Endodermal cell (in vitro differentiated cells): ENCODE results near the gene DOCK9. TPM values are rescaled to one million over a fixed set of nuclear protein-coding genes. Genes with fewer than 3 reads are reported as not detected.

Experiments used
- DNase-seq: peaks from one replicate; pipeline ENCODE4 v3.0.0-alpha.2; 2017
- H3K27ac ChIP-seq: 2 replicates; pipeline ENCODE4 v1.5.1; 2013; ENCODE audit warnings: mild to moderate bottlenecking, low read depth, low read length, moderate library complexity
- H3K27me3 ChIP-seq: 2 replicates; pipeline ENCODE4 v1.6.1; 2013; ENCODE audit warnings: mild to moderate bottlenecking, low read length, moderate library complexity; ENCODE audit not compliant: insufficient read depth, control insufficient read depth, poor library complexity, severe bottlenecking
- H3K36me3 ChIP-seq: 2 replicates; pipeline ENCODE4 v1.7.0; 2013; ENCODE audit warnings: mild to moderate bottlenecking, low read length, moderate library complexity; ENCODE audit not compliant: control insufficient read depth, insufficient read depth
- H3K4me1 ChIP-seq: one replicate; pipeline ENCODE4 v1.7.0; 2013; ENCODE audit warnings: low read length; ENCODE audit not compliant: control insufficient read depth, insufficient read depth
- H3K4me3 ChIP-seq: 2 replicates; pipeline ENCODE4 v1.5.1; 2013; ENCODE audit warnings: mild to moderate bottlenecking, low read length, moderate library complexity
- H3K9ac ChIP-seq: 2 replicates; pipeline ENCODE4 v1.6.1; 2013; ENCODE audit warnings: mild to moderate bottlenecking, low read length, moderate library complexity; ENCODE audit not compliant: poor library complexity, severe bottlenecking; ENCODE audit errors: extremely low read depth
- H3K9me3 ChIP-seq: 2 replicates; pipeline ENCODE4 v1.6.1; 2013; ENCODE audit warnings: mild to moderate bottlenecking, low read length, moderate library complexity; ENCODE audit not compliant: control insufficient read depth
- H3K27ac Mint-ChIP-seq: 2 replicates; pipeline ENCODE4 v1.8.0; 2020; ENCODE audit warnings: mixed read lengths
- H3K27me3 Mint-ChIP-seq: 2 replicates; pipeline ENCODE4 v1.8.0; 2021; ENCODE audit warnings: mild to moderate bottlenecking, mixed read lengths; ENCODE audit not compliant: insufficient read depth
- H3K36me3 Mint-ChIP-seq: 2 replicates; pipeline ENCODE4 v1.8.0; 2020; ENCODE audit warnings: low read depth, mixed read lengths
- H3K4me1 Mint-ChIP-seq: 2 replicates; pipeline ENCODE4 v1.8.0; 2020; ENCODE audit warnings: mixed read lengths
- H3K4me3 Mint-ChIP-seq: 2 replicates; pipeline ENCODE4 v1.8.0; 2020; ENCODE audit warnings: mild to moderate bottlenecking, moderate library complexity, mixed read lengths
- H3K9me3 Mint-ChIP-seq: 2 replicates; pipeline ENCODE4 v1.8.0; 2020; ENCODE audit warnings: mild to moderate bottlenecking, mixed read lengths
- CTCF ChIP-seq: fragments of 200-600 bp; sonication (generic); conservative IDR thresholded peaks from 2 replicates; pipeline ENCODE4 v1.5.0; 2021; ENCODE audit warnings: antibody characterized with exemption, mild to moderate bottlenecking
- WGBS, 2 experiments: methylation state at CpG; one replicate each; pipeline versions ENCODE4 v1.1.5 to v1.1.7; 2013; ENCODE audit warnings: missing lambda C conversion rate in 2 of 2, mixed read lengths in 1 of 2; ENCODE audit not compliant: insufficient coverage in 1 of 2, insufficient read length in 1 of 2; 5-methylcytosine and 5-hydroxymethylcytosine counted together
- total RNA-seq, 2 donors: library from RNA; stranded (reverse); fragmentation: NEBNext Ultra II Directional in 1 of 2; extraction: Animal tissue kit (Norgen Biotek cat#: 25700) in 1 of 2; gene quantifications; 2 replicates in 1 of 2; 3 replicates in 1 of 2; pipeline ENCODE4 v1.2.1, GENCODE V29; 2021

DOCK9 gene
- total RNA-seq, 2 donors from 2014 or later = 15.6 to 22.5 TPM

DNA sequence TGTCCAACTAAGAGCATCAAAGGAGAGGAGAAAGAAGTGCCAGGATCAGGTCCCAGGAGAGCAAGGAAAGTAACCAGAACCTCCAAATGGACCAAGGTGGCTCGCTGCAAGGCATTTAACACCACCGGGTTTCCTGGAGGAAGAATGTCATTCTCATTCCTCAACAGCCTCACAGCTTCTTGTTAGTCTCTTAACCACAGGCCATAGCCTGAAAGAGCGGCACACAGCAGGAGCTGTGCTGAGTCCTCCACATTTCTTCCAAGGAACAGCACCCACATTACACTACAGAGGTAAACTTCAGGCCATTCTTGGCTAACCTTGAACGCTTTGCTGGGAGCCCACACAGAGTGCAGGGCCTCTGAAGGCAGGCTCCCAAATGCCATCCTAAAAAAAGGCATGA is 23.6 kb downstream of the DOCK9 start:
- H3K9me3 ChIP-seq = no peaks in the 10 kb centered on the region
- no peaks in the 10 kb centered on the region for H3K9me3 Mint-ChIP-seq
- no peak overlapping the region for H3K4me3 ChIP-seq
- no peaks in the 10 kb centered on the region for H3K36me3 ChIP-seq
- no peaks in the 10 kb centered on the region for H3K27me3 ChIP-seq
- DNase-seq = peak; percentile 80
- H3K9ac ChIP-seq = no peak overlapping the region
- H3K36me3 Mint-ChIP-seq = no peaks in the 10 kb centered on the region
- TF ChIP-seq CTCF = no peak
- H3K27ac ChIP-seq = no peak overlapping the region
- peaks cover 18% of the 10 kb centered on the region for H3K4me1 Mint-ChIP-seq
- no peaks in the 10 kb centered on the region for H3K4me1 ChIP-seq
- H3K27me3 Mint-ChIP-seq = no peaks in the 10 kb centered on the region
- no peak overlapping the region for H3K27ac Mint-ChIP-seq
- WGBS, 2 experiments = 50% methylated on average over 4 of the region's 4 CpGs; no CpG with 5 or more reads in 1 of the 2 experiments
- H3K4me3 Mint-ChIP-seq = no peak overlapping the region

DNA sequence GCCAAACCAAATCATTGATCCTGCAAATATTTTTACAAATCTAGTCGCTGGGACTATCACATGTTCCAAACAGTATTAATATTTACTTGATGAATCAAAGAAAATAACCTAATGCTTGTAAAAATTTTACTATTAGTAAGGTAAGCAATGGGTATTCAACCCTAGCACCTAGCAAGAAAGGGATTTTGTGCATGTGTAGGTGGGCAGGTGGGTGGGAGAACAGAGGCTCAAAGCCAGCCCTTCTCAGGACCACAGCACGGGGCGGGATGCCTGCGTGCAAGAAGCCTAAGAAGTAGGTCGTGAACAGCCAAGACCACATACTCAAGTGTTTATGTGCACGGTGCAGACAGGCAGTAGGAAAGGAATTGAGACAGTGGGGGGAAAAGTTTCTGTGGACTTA is 26.6 kb downstream of the DOCK9 start:
- Mint-ChIP-seq H3K27ac (no peak overlapping the region), H3K27me3 (no peaks in the 10 kb centered on the region), H3K9me3 (no peaks in the 10 kb centered on the region), H3K4me1 (peaks cover 22% of the 10 kb centered on the region), H3K36me3 (no peaks in the 10 kb centered on the region), H3K4me3 (no peak overlapping the region)
- Histone ChIP-seq H3K27ac (no peak overlapping the region), H3K4me3 (no peak overlapping the region), H3K27me3 (no peaks in the 10 kb centered on the region), H3K4me1 (peaks cover under 1% of the 10 kb centered on the region), H3K9me3 (no peaks in the 10 kb centered on the region), H3K36me3 (no peaks in the 10 kb centered on the region), H3K9ac (no peak overlapping the region)
- no peak for DNase-seq
- WGBS, 2 experiments = 93 to 99% methylated on average over 5 of the region's 6 CpGs
- no peak for TF ChIP-seq CTCF

DNA sequence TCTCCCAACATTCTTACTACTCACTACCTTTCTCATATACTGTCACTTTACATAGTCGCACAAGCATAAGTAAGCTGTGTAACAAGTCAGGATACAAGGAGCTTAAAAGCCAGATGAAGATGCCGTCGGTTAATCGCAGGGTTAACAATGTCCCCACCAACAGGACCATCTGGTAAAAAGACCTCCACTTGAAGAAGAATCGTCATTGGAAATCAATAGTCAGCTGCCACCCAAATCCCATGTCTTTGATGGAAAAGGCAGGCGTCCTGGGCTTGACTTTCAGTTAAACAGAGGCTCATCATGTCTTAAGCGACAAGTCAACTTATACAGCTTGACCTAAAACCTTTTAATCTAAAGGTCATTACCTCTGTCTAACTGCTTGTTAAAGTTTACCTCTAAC is 27.2 kb downstream of the DOCK9 start:
- no peaks in the 10 kb centered on the region for H3K36me3 Mint-ChIP-seq
- H3K9ac ChIP-seq = no peak overlapping the region
- H3K4me1 ChIP-seq = peaks cover 6% of the 10 kb centered on the region
- no peaks in the 10 kb centered on the region for H3K36me3 ChIP-seq
- no peak for DNase-seq
- TF ChIP-seq CTCF = no peak
- H3K27ac ChIP-seq = no peak overlapping the region
- no peak overlapping the region for H3K4me3 Mint-ChIP-seq
- no peaks in the 10 kb centered on the region for H3K9me3 Mint-ChIP-seq
- H3K27me3 Mint-ChIP-seq = no peaks in the 10 kb centered on the region
- H3K4me3 ChIP-seq = no peak overlapping the region
- H3K27me3 ChIP-seq = no peaks in the 10 kb centered on the region
- peaks cover 28% of the 10 kb centered on the region for H3K4me1 Mint-ChIP-seq
- H3K9me3 ChIP-seq = no peaks in the 10 kb centered on the region
- 89 to 99% methylated on average over 7 of the region's 7 CpGs for WGBS, 2 experiments
- H3K27ac Mint-ChIP-seq = no peak overlapping the region
